CD8-positive, alpha-beta memory T cell (primary cell): ENCODE results near the gene EXOC2. TPM values are rescaled to one million over a fixed set of nuclear protein-coding genes. Genes with fewer than 3 reads are reported as not detected.

Experiments
- CTCF ChIA-PET: fragments of 350-600 bp; sonication (Branson Sonifier 250); formaldehyde crosslinking; loops from one replicate; lab custom pipeline; 2021; ENCODE audit warnings: antibody characterized with exemption; lab: Charles Lee
- POLR2A ChIA-PET: fragments of 350-600 bp; sonication (Branson Sonifier 250); formaldehyde crosslinking; loops from one replicate; lab custom pipeline; 2021; ENCODE audit warnings: antibody characterized with exemption; lab: Charles Lee
- DNase-seq, 5 donors: peaks; one replicate each; pipeline versions ENCODE4 v3.0.0 to v3.0.0-alpha.2; 2020 to 2022; ENCODE audit warnings: mixed read lengths in 1 of 5
- H3K27ac ChIP-seq: one replicate; pipeline ENCODE4 v1.7.0; 2013; ENCODE audit warnings: low read depth, mild to moderate bottlenecking, low read length, moderate library complexity
- H3K27me3 ChIP-seq: 2 replicates; pipeline ENCODE4 v1.7.0; 2013; ENCODE audit warnings: low read length, mild to moderate bottlenecking; ENCODE audit not compliant: insufficient read depth, poor library complexity, severe bottlenecking
- H3K36me3 ChIP-seq: 2 replicates; pipeline ENCODE4 v1.7.0; 2013; ENCODE audit warnings: mild to moderate bottlenecking, low read length, moderate library complexity; ENCODE audit not compliant: insufficient read depth
- H3K4me1 ChIP-seq: 2 replicates; pipeline ENCODE4 v1.7.0; 2013; ENCODE audit warnings: mild to moderate bottlenecking, low read length, moderate library complexity; ENCODE audit not compliant: insufficient read depth
- H3K4me3 ChIP-seq: 2 replicates; pipeline ENCODE4 v1.7.0; 2013; ENCODE audit warnings: mild to moderate bottlenecking, low read length
- H3K9me3 ChIP-seq: 2 replicates; pipeline ENCODE4 v1.7.0; 2013; ENCODE audit warnings: mild to moderate bottlenecking, low read length
- H3K27ac Mint-ChIP-seq, 8 donors: one replicate each; pipeline ENCODE4 v1.8.0; 2020 to 2021; ENCODE audit warnings: mixed read lengths in 8 of 8, mild to moderate bottlenecking in 6 of 8, inconsistent platforms in 3 of 8, moderate library complexity in 3 of 8
- H3K27me3 Mint-ChIP-seq, 2 donors: one replicate each; pipeline ENCODE4 v1.8.0; 2020 to 2021; ENCODE audit warnings: mixed read lengths in 2 of 2, mild to moderate bottlenecking in 1 of 2, moderate library complexity in 1 of 2
- H3K36me3 Mint-ChIP-seq, 3 donors: one replicate each; pipeline ENCODE4 v1.8.0; 2020 to 2021; ENCODE audit warnings: mixed read lengths in 3 of 3, inconsistent platforms in 1 of 3, mild to moderate bottlenecking in 1 of 3
- H3K4me1 Mint-ChIP-seq, 3 donors: one replicate each; pipeline ENCODE4 v1.8.0; 2020 to 2021; ENCODE audit warnings: mixed read lengths in 3 of 3, inconsistent platforms in 1 of 3, mild to moderate bottlenecking in 1 of 3
- H3K4me3 Mint-ChIP-seq, 7 donors: one replicate each; pipeline ENCODE4 v1.8.0; 2020 to 2021; ENCODE audit warnings: mixed read lengths in 7 of 7, mild to moderate bottlenecking in 6 of 7, moderate library complexity in 4 of 7, inconsistent platforms in 2 of 7
- H3K9me3 Mint-ChIP-seq, 5 donors: one replicate each; pipeline ENCODE4 v1.8.0; 2020 to 2022; ENCODE audit warnings: mixed read lengths in 5 of 5, mild to moderate bottlenecking in 3 of 5, moderate library complexity in 2 of 5, inconsistent platforms in 1 of 5
- polyA plus RNA-seq: library from polyadenylated mRNA; unstranded; fragments of 300-500 nt; fragmentation: Illumina TruSeq; gene quantifications from one replicate; pipeline ENCODE4 v1.2.3, GENCODE V29; 2021
- total RNA-seq, 2 experiments: library from RNA; stranded (reverse); gene quantifications; one replicate each; pipeline ENCODE4 v1.2.3, GENCODE V29; 2021

EXOC2 gene
- total and polyA plus RNA-seq, 3 experiments from 2014 or later = 41.5 to 44.6 (median 43.1) TPM

DNA sequence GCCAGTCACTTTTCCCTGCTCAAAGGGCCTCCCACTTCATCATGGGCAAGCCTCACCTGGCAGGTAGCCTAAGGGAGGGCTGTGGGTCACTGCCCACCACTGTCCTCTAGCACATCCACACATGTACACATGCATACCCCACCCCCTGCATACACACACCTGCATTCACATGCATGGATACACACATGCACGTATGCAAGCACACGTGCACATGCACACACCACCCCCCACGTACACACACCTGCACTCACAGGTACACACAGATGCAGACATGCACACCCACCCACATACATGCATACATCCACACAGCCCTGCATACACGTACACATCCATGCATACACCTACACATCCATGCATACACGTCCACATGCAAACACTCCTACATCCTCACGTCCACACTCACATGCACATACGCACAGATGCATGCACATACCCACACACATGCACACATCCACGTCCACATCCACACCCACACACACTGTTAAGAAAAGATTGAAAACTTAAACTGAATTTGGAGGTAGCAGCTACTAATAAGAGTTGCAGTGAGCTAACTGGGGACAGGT is 14.0 kb upstream of the EXOC2 start:
- Mint-ChIP-seq H3K4me3 (peak overlapping the region in 2 of 7 donors; percentile 5 to 23), H3K27ac (peak overlapping the region in 1 of 8 donors; percentile 96), H3K9me3 (no peaks in the 10 kb centered on the region), H3K27me3 (peaks cover 4 to 9% of the 10 kb centered on the region in 2 donors), H3K36me3 (peaks cover 0 to 10% (median 0%) of the 10 kb centered on the region in 3 donors), H3K4me1 (peaks cover 20 to 22% (median 21%) of the 10 kb centered on the region in 3 donors)
- no peaks in the 10 kb centered on the region for H3K27me3 ChIP-seq
- ChIA-PET POLR2A (no interaction called here), CTCF (no interaction called here)
- peaks cover 10% of the 10 kb centered on the region for H3K4me1 ChIP-seq
- no peak for DNase-seq
- H3K36me3 ChIP-seq = no peaks in the 10 kb centered on the region
- no peak overlapping the region for H3K27ac ChIP-seq
- no peaks in the 10 kb centered on the region for H3K9me3 ChIP-seq
- no peak overlapping the region for H3K4me3 ChIP-seq

DNA sequence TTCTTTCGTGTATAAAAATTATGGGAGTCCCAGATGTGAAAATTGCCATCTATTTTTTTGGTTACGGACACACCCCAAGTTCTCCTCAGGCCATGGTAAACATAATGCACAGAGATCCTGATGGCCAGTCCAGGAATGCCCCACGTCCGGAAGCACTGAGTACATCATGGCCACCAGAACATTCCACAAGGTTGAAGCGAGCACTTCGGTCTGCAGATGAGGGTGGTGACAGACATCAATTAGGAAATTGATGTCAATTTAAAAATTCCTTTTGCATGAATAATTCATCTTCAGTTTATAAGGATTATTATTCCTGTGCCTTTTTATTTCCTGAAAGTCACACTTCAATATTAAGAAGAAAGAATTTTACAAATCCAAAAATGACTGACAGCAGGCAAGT is 13.2 kb upstream of the EXOC2 start:
- Mint-ChIP-seq H3K27me3 (peaks cover 4 to 9% of the 10 kb centered on the region in 2 donors), H3K9me3 (no peaks in the 10 kb centered on the region), H3K4me1 (peaks cover 12 to 15% (median 14%) of the 10 kb centered on the region in 3 donors), H3K4me3 (no peak overlapping the region), H3K36me3 (peaks cover 0 to 8% (median 0%) of the 10 kb centered on the region in 3 donors), H3K27ac (no peak overlapping the region)
- Histone ChIP-seq H3K27ac (no peak overlapping the region), H3K27me3 (no peaks in the 10 kb centered on the region), H3K9me3 (no peaks in the 10 kb centered on the region), H3K36me3 (no peaks in the 10 kb centered on the region), H3K4me3 (no peak overlapping the region), H3K4me1 (peaks cover 4% of the 10 kb centered on the region)
- no peak for DNase-seq
- POLR2A ChIA-PET = no interaction called here
- CTCF ChIA-PET = interaction anchor here (1.5 kb wide), 1 partner anchor 16 kb away, joined by 4 read pairs; no protein-coding TSS in a partner anchor

DNA sequence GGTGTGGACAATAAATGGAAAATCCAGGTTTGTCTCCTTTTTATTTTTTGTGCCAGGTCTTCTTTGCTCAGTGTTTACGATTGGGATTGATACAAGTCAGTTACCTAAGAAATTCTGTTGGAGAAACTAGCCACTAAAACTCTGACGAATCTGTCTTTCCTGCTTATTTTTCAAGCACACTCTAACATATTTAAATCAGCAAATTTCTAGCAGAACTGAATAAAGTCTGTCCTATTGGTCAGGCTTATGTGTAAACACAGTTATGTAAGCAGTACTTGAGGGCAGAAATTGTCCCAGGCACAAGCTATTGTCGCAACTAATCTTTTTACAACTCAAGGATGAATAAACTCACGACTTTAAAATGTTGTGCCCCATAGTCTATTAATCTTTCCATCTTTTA is 12.1 kb upstream of the EXOC2 start:
- ChIA-PET CTCF (interaction anchor here (1.5 kb wide), 1 partner anchor 17 kb away, joined by 4 read pairs; no protein-coding TSS in a partner anchor), POLR2A (no interaction called here)
- Mint-ChIP-seq H3K4me3 (no peak overlapping the region), H3K27me3 (peaks cover 4 to 9% of the 10 kb centered on the region in 2 donors), H3K27ac (no peak overlapping the region), H3K36me3 (no peaks in the 10 kb centered on the region), H3K4me1 (peaks cover 3 to 6% (median 3%) of the 10 kb centered on the region in 3 donors), H3K9me3 (no peaks in the 10 kb centered on the region)
- Histone ChIP-seq H3K27ac (no peak overlapping the region), H3K4me3 (no peak overlapping the region), H3K9me3 (no peaks in the 10 kb centered on the region), H3K4me1 (no peaks in the 10 kb centered on the region), H3K36me3 (no peaks in the 10 kb centered on the region), H3K27me3 (no peaks in the 10 kb centered on the region)
- no peak for DNase-seq

DNA sequence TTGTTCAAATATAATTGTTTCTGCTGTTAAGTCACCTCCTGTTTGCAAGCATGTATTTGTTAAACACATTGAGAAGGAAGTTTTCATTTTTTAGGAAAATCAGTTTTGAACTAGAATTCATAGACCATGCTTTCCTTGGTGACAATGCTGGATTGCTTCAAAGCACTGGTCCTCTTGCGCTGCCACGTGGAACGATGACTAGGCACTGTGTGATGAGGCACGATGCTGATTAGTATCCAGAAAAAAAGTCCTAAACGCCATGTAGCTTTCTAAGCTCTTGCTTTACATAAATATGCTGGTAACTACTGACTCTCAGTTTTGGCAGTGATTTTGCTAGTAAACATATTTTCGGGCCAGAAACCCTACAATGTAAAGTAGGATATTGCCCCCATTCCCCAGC is 11.1 kb upstream of the EXOC2 start:
- CTCF ChIA-PET = interaction anchor here (0.9 kb wide), 1 partner anchor 11 kb away, joined by 3 read pairs; the partner anchor contains the start of gene EXOC2
- H3K27me3 ChIP-seq = no peaks in the 10 kb centered on the region
- no peak overlapping the region for H3K4me3 Mint-ChIP-seq
- no peaks in the 10 kb centered on the region for H3K36me3 ChIP-seq
- H3K27ac Mint-ChIP-seq = no peak overlapping the region
- POLR2A ChIA-PET = no interaction called here
- no peak for DNase-seq
- H3K36me3 Mint-ChIP-seq = no peaks in the 10 kb centered on the region
- peaks cover 4 to 9% of the 10 kb centered on the region in 2 donors for H3K27me3 Mint-ChIP-seq
- H3K27ac ChIP-seq = no peak overlapping the region
- no peaks in the 10 kb centered on the region for H3K4me1 Mint-ChIP-seq
- H3K4me3 ChIP-seq = no peak overlapping the region
- no peaks in the 10 kb centered on the region for H3K9me3 Mint-ChIP-seq
- H3K9me3 ChIP-seq = no peaks in the 10 kb centered on the region
- no peaks in the 10 kb centered on the region for H3K4me1 ChIP-seq

DNA sequence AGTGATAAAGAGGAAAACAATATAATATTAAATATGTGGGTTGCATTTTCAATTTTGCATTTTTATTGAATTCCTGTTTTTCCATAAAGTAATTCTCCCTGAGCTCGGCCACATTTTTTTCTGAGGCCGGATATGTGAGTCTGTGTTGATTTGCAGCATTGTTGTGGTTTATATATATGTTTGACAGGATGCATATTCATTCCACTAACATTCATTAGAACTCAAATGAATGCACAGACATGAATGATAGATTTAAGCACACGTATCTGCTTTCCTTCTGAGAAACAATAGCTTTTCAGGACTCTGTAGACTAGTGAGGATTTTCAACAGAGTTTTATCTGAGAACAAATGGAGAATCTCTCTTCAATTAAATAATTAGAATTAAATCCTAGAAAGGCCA is 10.6 kb upstream of the EXOC2 start:
- H3K4me1 Mint-ChIP-seq = no peaks in the 10 kb centered on the region
- no peak overlapping the region for H3K27ac Mint-ChIP-seq
- H3K4me3 Mint-ChIP-seq = no peak overlapping the region

DNA sequence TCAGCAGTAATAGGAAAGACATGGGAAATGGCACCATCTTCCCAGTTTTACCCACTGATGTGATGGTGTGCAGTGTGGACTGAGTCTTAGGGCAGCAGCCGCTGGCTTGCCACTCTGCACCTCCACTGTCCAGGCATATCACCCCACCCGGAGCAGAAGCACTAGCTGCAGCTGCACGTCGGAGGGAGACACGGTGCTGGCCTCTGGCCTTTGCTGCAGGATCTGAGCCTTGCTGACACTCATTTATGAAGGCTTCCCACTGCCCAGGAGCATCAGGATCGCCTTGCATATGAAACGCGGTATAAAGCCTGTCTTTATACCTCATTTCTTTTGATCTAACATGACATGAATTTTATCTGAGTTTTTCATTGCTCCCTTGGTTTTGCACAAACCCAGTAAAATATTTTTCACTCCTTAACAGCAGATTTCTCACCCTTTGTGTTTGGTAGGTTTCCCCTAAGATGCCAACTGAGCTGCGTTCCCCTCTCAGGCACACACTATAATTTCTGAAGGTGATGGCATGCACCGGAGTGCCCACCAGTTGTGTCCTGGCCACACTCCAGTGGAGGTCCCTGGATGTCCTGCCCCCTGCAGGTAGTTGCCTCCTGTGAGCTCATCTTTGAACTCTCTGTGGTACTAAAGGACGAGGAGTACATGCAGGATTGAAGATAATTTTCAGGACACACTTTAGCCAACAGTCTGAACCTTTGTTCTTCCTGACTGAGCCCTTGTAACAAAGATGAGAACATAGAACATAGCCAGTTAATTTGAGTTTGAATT is 9.0 kb upstream of the EXOC2 start:
- no peak overlapping the region for H3K4me3 ChIP-seq
- H3K9me3 ChIP-seq = no peaks in the 10 kb centered on the region
- peak overlapping the region in 1 of 8 donors; percentile 33 for H3K27ac Mint-ChIP-seq
- DNase-seq = no peak
- ChIA-PET POLR2A (interaction anchor here (0.6 kb wide), 1 partner anchor 73 kb away, joined by 3 read pairs; no protein-coding TSS in a partner anchor), CTCF (interaction anchor here (1.5 kb wide), 1 partner anchor 20 kb away, joined by 7 read pairs; no protein-coding TSS in a partner anchor)
- H3K4me1 Mint-ChIP-seq = no peaks in the 10 kb centered on the region
- no peaks in the 10 kb centered on the region for H3K36me3 ChIP-seq
- no peak overlapping the region for H3K4me3 Mint-ChIP-seq
- peaks cover 2 to 4% of the 10 kb centered on the region in 2 donors for H3K27me3 Mint-ChIP-seq
- H3K27me3 ChIP-seq = no peaks in the 10 kb centered on the region
- H3K36me3 Mint-ChIP-seq = no peaks in the 10 kb centered on the region
- no peaks in the 10 kb centered on the region for H3K4me1 ChIP-seq
- no peak overlapping the region for H3K27ac ChIP-seq
- no peaks in the 10 kb centered on the region for H3K9me3 Mint-ChIP-seq

More for the DNA sequence above, 10.6 kb upstream of the EXOC2 start:
- no peak overlapping the region for H3K4me3 ChIP-seq
- CTCF ChIA-PET = interaction anchor here (1.5 kb wide), 1 partner anchor 18 kb away, joined by 7 read pairs; no protein-coding TSS in a partner anchor
- H3K4me1 ChIP-seq = no peaks in the 10 kb centered on the region
- H3K36me3 ChIP-seq = no peaks in the 10 kb centered on the region
- H3K27ac ChIP-seq = no peak overlapping the region
- peaks cover 4 to 7% of the 10 kb centered on the region in 2 donors for H3K27me3 Mint-ChIP-seq
- no peaks in the 10 kb centered on the region for H3K36me3 Mint-ChIP-seq
- H3K9me3 Mint-ChIP-seq = no peaks in the 10 kb centered on the region
- H3K9me3 ChIP-seq = no peaks in the 10 kb centered on the region
- POLR2A ChIA-PET = no interaction called here
- no peak for DNase-seq
- H3K27me3 ChIP-seq = no peaks in the 10 kb centered on the region

DNA sequence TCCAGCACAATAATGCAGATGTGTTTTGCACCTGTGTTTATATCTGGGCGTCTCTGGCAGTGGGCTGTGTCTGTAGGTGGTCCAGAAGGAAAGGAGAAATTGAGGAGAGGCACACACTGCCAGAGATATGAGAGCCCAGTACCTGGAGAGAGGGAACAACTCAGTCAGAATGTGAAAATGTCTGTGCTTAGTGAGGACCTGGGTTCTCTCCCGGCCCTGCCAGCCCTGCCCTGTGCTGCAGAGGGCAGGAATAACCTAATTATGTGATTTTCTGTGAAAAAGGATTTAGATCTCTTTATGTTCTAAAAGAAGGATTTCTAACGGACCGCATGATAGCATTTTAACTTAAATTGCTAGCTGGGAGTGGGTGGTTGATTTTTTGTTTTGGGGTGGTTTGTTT is 8.3 kb upstream of the EXOC2 start:
- H3K27me3 ChIP-seq = no peaks in the 10 kb centered on the region
- H3K4me3 ChIP-seq = no peak overlapping the region
- POLR2A ChIA-PET = interaction anchor here (1.1 kb wide), 1 partner anchor 9 kb away, joined by 3 read pairs; the partner anchor contains the start of gene EXOC2
- H3K9me3 ChIP-seq = no peaks in the 10 kb centered on the region
- Mint-ChIP-seq H3K4me3 (no peak overlapping the region), H3K27ac (peak overlapping the region in 1 of 8 donors; percentile 17), H3K27me3 (peaks cover 0 to 4% of the 10 kb centered on the region in 2 donors), H3K36me3 (no peaks in the 10 kb centered on the region), H3K9me3 (no peaks in the 10 kb centered on the region), H3K4me1 (no peaks in the 10 kb centered on the region)
- H3K4me1 ChIP-seq = no peaks in the 10 kb centered on the region
- CTCF ChIA-PET = no interaction called here
- DNase-seq = no peak
- H3K36me3 ChIP-seq = no peaks in the 10 kb centered on the region
- no peak overlapping the region for H3K27ac ChIP-seq

DNA sequence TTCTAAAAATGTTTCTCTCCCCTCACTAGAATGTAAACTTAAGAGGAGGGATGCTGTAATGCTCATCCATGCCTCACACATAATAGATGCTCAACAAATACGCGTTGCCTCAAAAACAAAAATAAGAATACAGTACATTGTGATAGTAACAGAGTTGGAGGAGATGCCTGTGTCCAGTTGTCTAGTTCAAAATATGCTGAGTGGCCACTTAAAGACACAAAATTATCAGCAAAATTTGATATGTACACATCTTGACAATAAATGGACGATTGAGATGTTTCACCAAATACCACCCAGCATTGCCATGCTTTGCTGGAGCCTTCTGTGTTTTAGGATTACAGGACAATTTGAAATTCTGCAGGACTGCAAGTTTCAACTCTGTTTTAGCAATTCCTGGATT is 7.6 kb upstream of the EXOC2 start:
- no peak for DNase-seq
- Histone ChIP-seq H3K27ac (no peak overlapping the region), H3K9me3 (no peaks in the 10 kb centered on the region), H3K4me1 (no peaks in the 10 kb centered on the region), H3K27me3 (no peaks in the 10 kb centered on the region), H3K4me3 (no peak overlapping the region), H3K36me3 (no peaks in the 10 kb centered on the region)
- peaks cover 0 to 4% of the 10 kb centered on the region in 2 donors for H3K27me3 Mint-ChIP-seq
- POLR2A ChIA-PET = interaction anchor here (1.1 kb wide), 1 partner anchor 8 kb away, joined by 3 read pairs; the partner anchor contains the start of gene EXOC2
- H3K9me3 Mint-ChIP-seq = no peaks in the 10 kb centered on the region
- H3K36me3 Mint-ChIP-seq = no peaks in the 10 kb centered on the region
- CTCF ChIA-PET = no interaction called here
- H3K4me1 Mint-ChIP-seq = no peaks in the 10 kb centered on the region
- H3K27ac Mint-ChIP-seq = no peak overlapping the region
- no peak overlapping the region for H3K4me3 Mint-ChIP-seq
